ENCODE measurements around the gene FAM181B. TPM values are rescaled to one million over a fixed set of nuclear protein-coding genes. Genes with fewer than 3 reads are reported as not detected.

Gene FAM181B, protein sequence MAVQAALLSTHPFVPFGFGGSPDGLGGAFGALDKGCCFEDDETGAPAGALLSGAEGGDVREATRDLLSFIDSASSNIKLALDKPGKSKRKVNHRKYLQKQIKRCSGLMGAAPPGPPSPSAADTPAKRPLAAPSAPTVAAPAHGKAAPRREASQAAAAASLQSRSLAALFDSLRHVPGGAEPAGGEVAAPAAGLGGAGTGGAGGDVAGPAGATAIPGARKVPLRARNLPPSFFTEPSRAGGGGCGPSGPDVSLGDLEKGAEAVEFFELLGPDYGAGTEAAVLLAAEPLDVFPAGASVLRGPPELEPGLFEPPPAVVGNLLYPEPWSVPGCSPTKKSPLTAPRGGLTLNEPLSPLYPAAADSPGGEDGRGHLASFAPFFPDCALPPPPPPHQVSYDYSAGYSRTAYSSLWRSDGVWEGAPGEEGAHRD
- under 1 TPM in 3 of 4 donors, not detected in 1; 0.12 to 0.32 (median 0.31) TPM for total RNA-seq

- ATAC-seq (ENCODE audit: low FRiP score) (peak; percentile 83), DNase-seq (ENCODE audit: low spot score) (no peak)
- TF ChIP-seq CTCF (IDR thresholded peaks at IDR 0.05): no peak
Measured at GRCh38 chr11:82733444-82734119, at the start of gene FAM181B. FAM181B (minus strand) TSS chr11:82733864; CDS start chr11:82733729, 135 bp downstream.

- ATAC-seq (ENCODE audit: low FRiP score): no peak
- DNase-seq (ENCODE audit: low spot score): no peak
- no peak for TF ChIP-seq CTCF (IDR thresholded peaks at IDR 0.05)
Measured at GRCh38 chr11:82782825-82783374, 49.2 kb upstream of the FAM181B start.

DNA sequence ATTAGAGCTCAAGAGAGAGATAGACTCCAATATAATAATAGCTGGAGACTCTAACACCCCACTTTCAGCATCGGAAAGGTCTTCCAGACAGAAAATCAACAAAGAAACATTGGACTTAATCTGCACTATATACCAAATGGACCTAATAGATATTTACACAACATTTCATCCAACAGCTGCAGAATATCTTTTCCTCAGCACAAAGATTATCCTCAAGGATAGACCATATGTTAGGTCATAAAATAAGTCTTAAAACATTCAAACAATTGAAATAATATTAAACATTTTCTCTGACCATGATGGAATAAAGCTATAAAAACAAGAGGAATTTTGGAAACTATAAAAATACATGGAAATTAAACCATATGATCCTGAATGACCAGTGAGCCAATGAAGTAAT lies 45.1 kb upstream of the FAM181B start:
- TF ChIP-seq CTCF (IDR thresholded peaks at IDR 0.05): no peak
- DNase-seq (ENCODE audit: low spot score) (no peak), ATAC-seq (ENCODE audit: low FRiP score) (no peak)

- ATAC-seq (ENCODE audit: low FRiP score): no peak
- TF ChIP-seq CTCF (IDR thresholded peaks at IDR 0.05): no peak
- no peak for DNase-seq (ENCODE audit: low spot score)
Measured at GRCh38 chr11:82776377-82776776, 42.7 kb upstream of the FAM181B start.

DNA sequence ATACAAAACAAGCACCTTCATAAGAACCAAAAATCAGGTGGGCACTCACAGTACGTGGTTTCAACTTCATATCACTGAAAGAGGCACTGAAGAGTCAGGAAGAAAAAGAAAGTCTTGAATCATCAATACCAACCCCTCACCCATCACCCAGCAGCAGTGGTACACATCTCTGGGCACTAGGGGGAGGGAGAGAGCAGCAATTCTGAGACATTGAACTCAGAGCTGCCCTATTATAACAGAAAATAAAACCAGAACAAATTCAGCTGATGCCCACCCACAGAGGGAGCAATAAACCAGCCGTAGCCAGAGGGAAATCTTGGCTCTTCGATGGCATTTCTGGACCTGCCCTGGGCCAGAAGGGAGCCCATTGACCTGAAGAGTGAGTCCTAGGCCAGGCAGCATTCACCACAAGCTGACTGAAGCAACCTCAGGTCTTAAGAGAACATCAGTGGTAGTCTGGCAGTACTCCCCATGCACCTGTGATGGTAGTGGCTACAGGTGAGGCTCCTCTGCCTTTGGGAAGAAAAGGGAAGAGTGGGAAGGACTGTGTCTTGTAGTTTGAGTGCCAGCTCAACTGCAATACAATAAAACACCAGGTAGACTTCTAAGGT lies 42.2 kb upstream of the FAM181B start:
- DNase-seq (ENCODE audit: low spot score) (no peak), ATAC-seq (ENCODE audit: low FRiP score) (no peak)
- TF ChIP-seq CTCF (IDR thresholded peaks at IDR 0.05): no peak

- TF ChIP-seq CTCF (IDR thresholded peaks at IDR 0.05): no peak
- ATAC-seq (ENCODE audit: low FRiP score) (no peak), DNase-seq (ENCODE audit: low spot score) (no peak)
Measured at GRCh38 chr11:82775218-82775617, 41.6 kb upstream of the FAM181B start.

Measured in omental fat pad (tissue), 4 donors.